Adrenal gland (tissue), 12 donors: ENCODE results near the gene ITIH6. TPM values are rescaled to one million over a fixed set of nuclear protein-coding genes. Genes with fewer than 3 reads are reported as not detected.
"Not testable (repeated sequence)": the region's sequence is repeated elsewhere in the genome, so short reads cannot be mapped to it uniquely, and the experiment has no call there.

Experiments used
- DNase-seq, 7 donors: peaks; one replicate each; pipeline ENCODE4 v3.0.0-alpha.2; 2019 to 2020
- H3K27ac ChIP-seq, 5 donors: fragments of 200-600 bp; sonication (generic) in 4 of 5; 1 replicate in 3 of 5; 2 replicates in 2 of 5; pipeline versions ENCODE4 v1.5.1 to v1.8.0; 2016 to 2020; ENCODE audit warnings: mild to moderate bottlenecking in 1 of 5
- H3K27me3 ChIP-seq: fragments of 200-600 bp; 2 replicates; pipeline ENCODE4 v1.8.0; 2021
- H3K36me3 ChIP-seq, 2 donors: fragments of 200-600 bp; replicated peaks in 1 of 2; 1 replicate in 1 of 2; 2 replicates in 1 of 2; pipeline versions ENCODE4 v1.5.1 to v1.8.0; 2018 to 2022
- H3K4me1 ChIP-seq, 2 donors: fragments of 200-600 bp; replicated peaks in 1 of 2; 1 replicate in 1 of 2; 2 replicates in 1 of 2; pipeline versions ENCODE4 v1.5.1 to v1.8.0; 2018 to 2021
- H3K4me3 ChIP-seq, 4 donors: fragments of 200-600 bp; sonication (generic) in 3 of 4; one replicate each; pipeline ENCODE4 v1.5.1; 2016 to 2018
- H3K9me3 ChIP-seq, 3 donors: fragments of 200-600 bp; sonication (generic) in 1 of 3; replicated peaks in 1 of 3; 1 replicate in 2 of 3; 2 replicates in 1 of 3; pipeline versions ENCODE4 v1.5.1 to v1.8.0; 2016 to 2021
- CTCF ChIP-seq, 6 experiments: fragments of 450-650 bp in 4 of 6; fragments of 200-600 bp in 2 of 6; sonication (generic) in 1 of 6; IDR thresholded peaks; 1 replicate in 5 of 6; 2 replicates in 1 of 6; pipeline versions ENCODE4 v1.5.1 to v1.8.0; 2016 to 2021; ENCODE audit warnings: antibody characterized with exemption in 6 of 6, mild to moderate bottlenecking in 2 of 6, moderate library complexity in 1 of 6
- POLR2A ChIP-seq, 2 donors: fragments of 450-650 bp; IDR thresholded peaks; one replicate each; pipeline ENCODE4 v1.6.1; 2017; ENCODE audit warnings: antibody characterized with exemption in 2 of 2, mild to moderate bottlenecking in 2 of 2, moderate library complexity in 1 of 2
- WGBS, 4 donors: extraction: QIAGEN DNeasy Blood & Tissue Kit in 2 of 4; methylation state at CpG; one replicate each; pipeline versions ENCODE4 v1.1.5 to v1.1.7; 2013 to 2017; 5-methylcytosine and 5-hydroxymethylcytosine counted together
- intact Hi-C, 2 donors: fragments of 100-400 bp; cut with DNase I; formaldehyde crosslinking; loops; one replicate each; pipeline versions ENCODE4 v1.14.1 to v1.15.0; 2022 to 2023
- polyA plus RNA-seq, 3 donors: library from polyadenylated mRNA; stranded (reverse); fragments of 200-250 nt in 2 of 3; fragments of 350-450 nt in 1 of 3; fragmentation: Illumina TruSeq in 1 of 3; extraction: RNeasy Lipid Tissue Mini Kit (QIAGEN cat#74804) in 1 of 3; gene quantifications; one replicate each; pipeline ENCODE4 v1.2.3, GENCODE V29; 2013 to 2014
- total RNA-seq, 9 donors: library from RNA; depleted of rRNA in 4 of 9; stranded (reverse); fragments of >200 nt in 4 of 9; fragments of 120-200 nt in 1 of 9; fragmentation: NEBNext Ultra II Directional in 1 of 9; extraction: Animal tissue kit (Norgen Biotek cat#: 25700) in 1 of 9; gene quantifications; one replicate each; pipeline versions ENCODE4 v1.1.0 to v1.2.4, GENCODE V29; 2013 to 2023
- donor health status: healthy with polysubstance abuse.
- donor health status: Bipolar disorder and iron deficiency.
- donor health status: DM: yes; HTN: yes; CAD: no.
- donor health status: DM: no; HTN: no; CAD: no.
- donor health status: DM: no; HTN: no; CAD: no.
- donor health status: DM: yes; HTN: yes; CAD: no.

The ITIH6 gene
- total and polyA plus RNA-seq, 12 donors: under 0.01 TPM; not detected in 11

GRCh38 chrX:54746928-54747327 is 51.1 kb downstream of the ITIH6 start:
- Histone ChIP-seq H3K27ac (no peak overlapping the region), H3K4me3 (no peak overlapping the region), H3K27me3 (peaks cover 3% of the 10 kb centered on the region), H3K4me1 (no peaks in the 10 kb centered on the region), H3K36me3 (no peaks in the 10 kb centered on the region), H3K9me3 (no peaks in the 10 kb centered on the region)
- 60 to 89% (median 71%) methylated on average over 2 of the region's 2 CpGs for WGBS, 4 donors
- intact Hi-C loops: no loop called here
- no peak for DNase-seq
- TF ChIP-seq CTCF (IDR thresholded peaks at IDR 0.05): no peak

- TF ChIP-seq POLR2A (IDR thresholded peaks at IDR 0.05) (no peak), CTCF (IDR thresholded peaks at IDR 0.05) (no peak)
- Histone ChIP-seq H3K27me3 (peaks cover 3% of the 10 kb centered on the region), H3K9me3 (no peaks in the 10 kb centered on the region), H3K27ac (no peak overlapping the region), H3K4me3 (no peak overlapping the region), H3K36me3 (no peaks in the 10 kb centered on the region), H3K4me1 (no peaks in the 10 kb centered on the region)
- no peak for DNase-seq
- whole genome bisulfite sequencing, 4 donors: 62 to 97% (median 73%) methylated on average over 2 of the region's 2 CpGs
- intact Hi-C loops: no loop called here
Measured at GRCh38 chrX:54745676-54746075, 52.4 kb downstream of the ITIH6 start.

DNA sequence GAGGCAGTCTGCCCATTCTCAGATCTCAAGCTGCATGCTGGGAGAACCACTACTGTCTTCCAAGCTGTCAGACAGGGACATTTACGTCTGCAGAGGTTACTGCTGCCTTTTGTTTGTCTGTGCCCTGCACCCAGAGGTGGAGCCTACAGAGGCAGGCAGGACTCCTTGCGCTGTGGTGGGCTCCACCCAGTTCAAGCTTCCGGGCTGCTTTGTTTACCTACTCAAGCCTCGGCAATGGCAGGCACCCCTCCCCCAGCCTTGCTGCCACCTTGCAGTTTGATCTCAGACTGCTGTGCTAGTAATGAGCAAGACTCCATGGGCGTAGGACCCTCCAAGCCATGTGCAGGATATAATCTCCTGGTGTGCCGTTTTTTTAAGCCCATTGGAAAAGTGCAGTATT is 59.5 kb downstream of the ITIH6 start:
- H3K4me3 ChIP-seq, H3K9me3 ChIP-seq, intact Hi-C loops, H3K27me3 ChIP-seq, H3K4me1 ChIP-seq, H3K27ac ChIP-seq, H3K36me3 ChIP-seq, DNase-seq: not testable (repeated sequence)
- WGBS, 4 donors: 80 to 86% (median 82%) methylated on average over 1 to 6 of the region's 6 CpGs

DNA sequence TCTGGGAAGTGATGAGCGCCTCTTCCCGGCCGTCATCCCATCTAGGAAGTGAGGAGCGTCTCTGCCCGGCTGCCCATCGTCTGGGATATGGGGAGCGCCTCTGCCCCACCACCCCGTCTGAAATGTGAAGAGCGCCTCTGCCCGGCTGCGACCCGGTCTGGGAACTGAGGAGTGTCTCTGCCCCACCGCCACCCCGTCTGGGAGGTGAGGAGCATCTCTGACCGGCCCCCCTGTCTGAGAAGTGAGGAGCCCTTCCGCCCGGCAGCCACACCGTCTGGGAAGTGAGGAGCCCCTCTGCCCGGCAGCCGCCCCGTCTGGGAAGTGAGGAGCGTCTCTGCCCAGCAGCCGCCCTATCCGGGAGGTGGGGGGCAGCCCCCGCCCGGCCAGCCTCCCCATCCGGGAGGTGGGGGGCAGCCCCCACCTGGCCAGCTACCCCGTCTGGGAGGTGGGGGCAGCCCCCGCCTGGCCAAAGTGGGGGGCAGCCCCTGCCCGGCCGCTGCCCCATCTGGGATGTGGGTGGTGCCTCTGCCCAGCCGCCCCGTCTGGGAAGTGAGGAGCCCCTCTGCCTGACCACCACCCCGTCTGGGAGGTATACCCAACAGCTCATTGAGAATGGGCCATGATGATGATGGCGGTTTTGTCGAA is 61.6 kb downstream of the ITIH6 start:
- H3K9me3 ChIP-seq, H3K27me3 ChIP-seq, H3K4me3 ChIP-seq, intact Hi-C loops, DNase-seq, H3K4me1 ChIP-seq, H3K36me3 ChIP-seq, H3K27ac ChIP-seq: not testable (repeated sequence)
- 91 to 97% (median 92%) methylated on average over 10 to 36 of the region's 36 CpGs for WGBS, 4 donors

DNA sequence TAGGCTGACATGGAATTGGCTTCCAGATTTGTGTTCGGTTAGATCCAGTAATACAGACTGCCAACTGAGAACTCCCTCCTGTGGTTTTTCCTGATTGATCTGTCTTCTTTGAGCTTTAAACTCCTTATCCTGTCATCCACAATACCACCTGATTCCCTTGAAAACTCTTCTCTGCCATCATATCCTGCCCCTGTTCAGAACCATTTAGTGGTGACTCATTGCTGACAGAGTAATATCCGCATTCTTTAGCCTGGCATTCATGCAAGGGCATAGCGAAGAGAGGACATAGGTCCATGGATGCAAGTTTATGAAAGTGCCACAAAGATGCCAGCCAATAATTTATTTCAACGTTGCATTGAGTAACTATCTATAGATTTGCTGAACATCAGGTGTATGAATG is 76.6 kb downstream of the ITIH6 start:
- no peak for DNase-seq
- Histone ChIP-seq H3K9me3 (no peaks in the 10 kb centered on the region), H3K27me3 (peaks cover 12% of the 10 kb centered on the region), H3K27ac (no peak overlapping the region), H3K4me1 (no peaks in the 10 kb centered on the region), H3K4me3 (no peak overlapping the region), H3K36me3 (no peaks in the 10 kb centered on the region)
- intact Hi-C loops: no loop called here
- TF ChIP-seq CTCF (IDR thresholded peaks at IDR 0.05): no peak
- no peak for TF ChIP-seq POLR2A (IDR thresholded peaks at IDR 0.05)
- 71 to 100% (median 78%) methylated on average over 2 to 4 of the region's 4 CpGs for WGBS, 4 donors
